ENCODE results near the gene SNRNP200. TPM values are rescaled to one million over a fixed set of nuclear protein-coding genes. Genes with fewer than 3 reads are reported as not detected.

The SNRNP200 gene
- total and polyA plus RNA-seq, 3 donors from 2014 or later, result 165 to 202 (median 181) TPM

DNA sequence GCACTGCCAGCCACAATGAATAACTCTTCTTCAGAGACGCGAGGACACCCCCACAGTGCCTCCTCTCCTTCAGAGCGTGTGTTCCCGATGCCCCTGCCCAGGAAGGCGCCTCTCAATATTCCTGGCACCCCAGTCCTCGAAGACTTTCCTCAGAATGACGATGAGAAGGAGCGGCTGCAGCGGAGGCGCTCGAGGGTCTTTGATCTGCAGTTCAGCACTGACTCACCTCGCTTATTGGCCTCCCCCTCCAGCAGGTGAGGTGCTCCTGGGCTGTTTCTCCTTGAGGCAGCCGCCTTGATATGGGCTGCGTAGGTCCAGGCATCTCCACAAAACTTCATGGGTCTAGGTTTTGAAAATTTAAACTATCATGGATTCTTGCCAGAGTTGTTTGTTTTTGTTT is 36.3 kb upstream of the SNRNP200 start:
- no peak for TF ChIP-seq POLR2A (IDR thresholded peaks at IDR 0.05)
- TF ChIP-seq, protein P1, sequence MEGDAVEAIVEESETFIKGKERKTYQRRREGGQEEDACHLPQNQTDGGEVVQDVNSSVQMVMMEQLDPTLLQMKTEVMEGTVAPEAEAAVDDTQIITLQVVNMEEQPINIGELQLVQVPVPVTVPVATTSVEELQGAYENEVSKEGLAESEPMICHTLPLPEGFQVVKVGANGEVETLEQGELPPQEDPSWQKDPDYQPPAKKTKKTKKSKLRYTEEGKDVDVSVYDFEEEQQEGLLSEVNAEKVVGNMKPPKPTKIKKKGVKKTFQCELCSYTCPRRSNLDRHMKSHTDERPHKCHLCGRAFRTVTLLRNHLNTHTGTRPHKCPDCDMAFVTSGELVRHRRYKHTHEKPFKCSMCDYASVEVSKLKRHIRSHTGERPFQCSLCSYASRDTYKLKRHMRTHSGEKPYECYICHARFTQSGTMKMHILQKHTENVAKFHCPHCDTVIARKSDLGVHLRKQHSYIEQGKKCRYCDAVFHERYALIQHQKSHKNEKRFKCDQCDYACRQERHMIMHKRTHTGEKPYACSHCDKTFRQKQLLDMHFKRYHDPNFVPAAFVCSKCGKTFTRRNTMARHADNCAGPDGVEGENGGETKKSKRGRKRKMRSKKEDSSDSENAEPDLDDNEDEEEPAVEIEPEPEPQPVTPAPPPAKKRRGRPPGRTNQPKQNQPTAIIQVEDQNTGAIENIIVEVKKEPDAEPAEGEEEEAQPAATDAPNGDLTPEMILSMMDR (IDR thresholded peaks at IDR 0.05), result no peak
- DNase-seq, result no peak
- no peaks in the 10 kb centered on the region for H3K9me3 ChIP-seq
- intact Hi-C loops (cut with DNase I; ENCODE audit: low total_unique reads), result no loop called here
- H3K27ac ChIP-seq, result no peak overlapping the region
- WGBS, 2 donors, result 98% methylated on average over 14 of the region's 14 CpGs
- no peaks in the 10 kb centered on the region for H3K27me3 ChIP-seq
- H3K4me3 ChIP-seq, result no peak overlapping the region
- H3K4me1 ChIP-seq, result no peaks in the 10 kb centered on the region
- no peaks in the 10 kb centered on the region for H3K36me3 ChIP-seq (ENCODE audit: low read depth, missing control alignments)

GRCh38 chr2:96340493-96341414 is 35.4 kb upstream of the SNRNP200 start:
- 91% methylated on average over 9 of the region's 9 CpGs for WGBS, 2 donors
- no peak for DNase-seq
- Histone ChIP-seq H3K27me3 (no peaks in the 10 kb centered on the region), H3K27ac (no peak overlapping the region), H3K36me3 (ENCODE audit: low read depth, missing control alignments) (no peaks in the 10 kb centered on the region), H3K9me3 (no peaks in the 10 kb centered on the region), H3K4me1 (peaks cover 4% of the 10 kb centered on the region), H3K4me3 (no peak overlapping the region)
- intact Hi-C loops (cut with DNase I; ENCODE audit: low total_unique reads), result no loop called here
- TF ChIP-seq, protein P1 (IDR thresholded peaks at IDR 0.05), result no peak
- TF ChIP-seq POLR2A (IDR thresholded peaks at IDR 0.05), result no peak

DNA sequence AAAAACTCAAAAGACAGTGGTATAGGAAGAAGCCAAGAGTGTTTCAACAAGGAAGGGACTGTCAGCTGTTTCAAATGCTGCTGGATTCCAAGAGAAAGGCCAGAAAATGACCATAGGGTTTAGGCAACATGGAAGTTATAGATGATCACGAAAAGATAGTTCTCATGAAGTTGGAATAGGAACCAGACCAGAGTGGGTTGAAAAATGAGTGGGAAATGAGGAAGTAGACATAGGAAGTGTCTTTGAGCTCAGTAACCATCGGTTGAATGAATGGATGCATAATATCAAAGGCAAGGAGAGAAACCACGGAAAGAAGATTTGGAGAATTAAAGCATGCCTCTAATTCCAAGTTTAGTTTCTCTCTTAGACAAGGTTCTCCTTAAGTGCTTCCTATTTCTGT is 31.5 kb upstream of the SNRNP200 start:
- intact Hi-C loops (cut with DNase I; ENCODE audit: low total_unique reads), result no loop called here
- TF ChIP-seq, protein P1 (IDR thresholded peaks at IDR 0.05), result no peak
- TF ChIP-seq POLR2A (IDR thresholded peaks at IDR 0.05), result no peak
- H3K4me3 ChIP-seq, result no peak overlapping the region
- DNase-seq, result no peak
- peaks cover 9% of the 10 kb centered on the region for H3K4me1 ChIP-seq
- H3K27ac ChIP-seq, result no peak overlapping the region
- H3K27me3 ChIP-seq, result no peaks in the 10 kb centered on the region
- H3K9me3 ChIP-seq, result no peaks in the 10 kb centered on the region
- H3K36me3 ChIP-seq (ENCODE audit: low read depth, missing control alignments), result no peaks in the 10 kb centered on the region
- 65 to 66% methylated on average over 3 of the region's 3 CpGs for whole genome bisulfite sequencing, 2 donors

DNA sequence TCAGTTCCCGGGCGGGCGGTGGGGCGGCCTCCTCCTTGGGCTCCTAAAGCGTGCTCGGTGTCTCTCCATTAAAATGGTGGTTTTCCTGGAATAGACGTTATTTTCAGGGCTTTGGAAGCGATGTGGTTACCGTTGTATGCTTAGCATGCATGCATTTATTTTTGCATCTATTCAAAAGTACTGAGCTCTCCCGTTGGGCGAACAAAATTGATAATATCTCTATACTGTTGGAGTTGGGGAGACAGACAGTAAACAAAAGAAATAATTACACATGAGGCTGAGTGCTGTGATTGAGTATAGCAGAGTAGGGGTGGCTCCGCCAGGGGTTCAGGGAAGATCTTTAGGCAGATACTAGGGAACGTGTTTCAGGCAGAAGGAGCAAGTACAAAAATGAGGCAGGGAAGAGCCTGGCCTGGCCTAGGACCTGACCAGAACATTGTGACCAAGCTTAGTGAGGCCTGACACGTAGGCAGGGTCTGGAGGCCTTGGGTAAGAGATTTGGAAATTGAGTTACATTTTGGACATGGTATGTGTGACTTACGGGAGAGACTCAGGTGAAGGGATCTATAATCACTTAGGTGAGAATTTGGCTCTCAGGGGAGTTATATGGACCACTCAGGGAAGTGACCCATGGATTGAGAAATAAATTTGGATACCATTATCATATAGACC is 30.9 kb upstream of the SNRNP200 start:
- peak overlapping the region in 1 of 2 donors; percentile 95 for H3K27ac ChIP-seq
- 10 to 15% methylated on average over 12 to 15 of the region's 15 CpGs for WGBS, 2 donors
- no peaks in the 10 kb centered on the region for H3K27me3 ChIP-seq
- peak overlapping the region; percentile 74 to 84 for H3K4me3 ChIP-seq
- no peaks in the 10 kb centered on the region for H3K9me3 ChIP-seq
- no peaks in the 10 kb centered on the region for H3K36me3 ChIP-seq (ENCODE audit: low read depth, missing control alignments)
- DNase-seq, result no peak
- intact Hi-C loops (cut with DNase I; ENCODE audit: low total_unique reads), result no loop called here
- no peak for TF ChIP-seq POLR2A (IDR thresholded peaks at IDR 0.05)
- TF ChIP-seq, protein P1 (IDR thresholded peaks at IDR 0.05), result no peak
- peaks cover 9% of the 10 kb centered on the region for H3K4me1 ChIP-seq
